GM08714 (cell line): ENCODE results near the gene EFEMP2.
"Not testable (repeated sequence)": the region's sequence is repeated elsewhere in the genome, so short reads cannot be mapped to it uniquely, and the experiment has no call there.

ENCODE experiments used
- H3K4me3 ChIP-seq: fragments of 200-500 bp; sonication (Bioruptor generic); 2 replicates; pipeline ENCODE4 v1.5.1; 2014; ENCODE audit warnings: mild to moderate bottlenecking, low read length, inconsistent platforms
- ZNF274 ChIP-seq: IDR thresholded peaks from 2 replicates; pipeline ENCODE4 v1.6.1; 2012; ENCODE audit warnings: mild to moderate bottlenecking, low read depth, low read length

The EFEMP2 gene

DNA sequence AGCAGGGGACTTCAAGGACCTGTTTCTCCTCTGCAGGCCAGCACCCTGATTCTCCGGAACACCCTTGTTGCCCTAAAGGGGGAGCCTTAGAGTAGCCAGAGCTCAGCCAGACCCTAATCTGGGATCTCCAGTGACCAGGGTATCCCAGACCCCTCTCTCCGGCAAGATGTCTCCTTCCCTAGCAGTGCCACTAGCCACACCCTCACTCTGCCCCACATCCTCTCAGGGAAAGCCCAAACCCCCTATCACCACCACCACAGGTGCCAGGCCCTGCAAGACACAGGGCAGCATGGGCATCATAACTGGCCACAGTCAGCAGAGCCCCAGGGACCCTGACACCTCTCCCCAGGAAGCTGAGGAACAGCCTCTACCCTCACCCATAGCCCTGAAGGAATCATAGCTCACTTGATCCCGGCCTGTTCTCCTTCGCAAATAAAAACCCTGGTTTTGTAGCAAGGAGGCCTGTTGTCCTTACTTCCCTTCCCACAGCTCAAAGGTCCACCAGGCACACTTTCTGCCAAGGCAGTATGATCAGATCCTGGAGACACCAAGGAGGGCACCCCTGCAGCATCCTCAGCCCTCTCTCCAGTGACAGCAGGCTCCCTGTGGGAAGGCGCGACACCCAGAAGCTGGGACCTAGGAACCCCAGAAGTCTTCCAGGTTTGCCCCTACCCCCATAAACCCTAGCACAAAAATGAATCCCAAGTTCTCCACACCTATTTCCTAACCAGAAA lies 19.2 kb downstream of the EFEMP2 start:
- no peak for TF ChIP-seq ZNF274

DNA sequence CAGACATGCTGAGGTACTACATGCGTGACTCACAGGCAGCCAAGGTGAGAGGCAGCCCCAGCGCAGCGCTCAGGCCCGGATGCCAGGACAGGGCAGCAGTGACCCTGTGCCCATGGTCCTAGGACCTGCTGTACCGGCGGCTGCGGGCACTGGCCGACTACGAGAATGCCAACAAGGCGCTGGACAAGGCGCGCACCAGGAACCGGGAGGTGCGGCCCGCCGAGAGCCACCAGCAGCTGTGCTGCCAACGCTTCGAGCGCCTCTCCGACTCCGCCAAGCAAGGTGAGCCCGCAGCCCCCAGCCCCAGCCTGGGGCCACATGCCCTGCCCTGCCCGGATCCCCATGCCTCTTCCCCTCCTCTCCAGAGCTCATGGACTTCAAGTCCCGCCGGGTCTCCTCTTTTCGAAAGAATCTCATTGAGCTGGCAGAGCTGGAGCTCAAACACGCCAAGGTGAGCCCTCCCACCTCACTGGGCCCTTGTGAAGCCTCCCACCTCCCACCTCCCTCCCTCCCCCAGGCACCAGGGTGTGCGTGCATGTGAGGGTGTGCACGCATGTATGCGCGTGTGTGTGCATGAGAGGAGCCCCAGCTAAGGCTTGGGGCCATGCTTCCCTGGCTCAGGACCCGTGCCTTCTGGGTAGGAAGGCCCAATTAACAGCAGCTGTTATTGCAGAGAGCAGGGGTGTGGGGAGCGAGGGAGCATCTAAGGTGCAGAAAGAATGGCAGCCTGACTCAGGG lies 19.9 kb downstream of the EFEMP2 start:
- no peak for TF ChIP-seq ZNF274
- H3K4me3 ChIP-seq, result no peak overlapping the region

More for the DNA sequence above, 19.2 kb downstream of the EFEMP2 start:
- H3K4me3 ChIP-seq, result no peak overlapping the region

DNA sequence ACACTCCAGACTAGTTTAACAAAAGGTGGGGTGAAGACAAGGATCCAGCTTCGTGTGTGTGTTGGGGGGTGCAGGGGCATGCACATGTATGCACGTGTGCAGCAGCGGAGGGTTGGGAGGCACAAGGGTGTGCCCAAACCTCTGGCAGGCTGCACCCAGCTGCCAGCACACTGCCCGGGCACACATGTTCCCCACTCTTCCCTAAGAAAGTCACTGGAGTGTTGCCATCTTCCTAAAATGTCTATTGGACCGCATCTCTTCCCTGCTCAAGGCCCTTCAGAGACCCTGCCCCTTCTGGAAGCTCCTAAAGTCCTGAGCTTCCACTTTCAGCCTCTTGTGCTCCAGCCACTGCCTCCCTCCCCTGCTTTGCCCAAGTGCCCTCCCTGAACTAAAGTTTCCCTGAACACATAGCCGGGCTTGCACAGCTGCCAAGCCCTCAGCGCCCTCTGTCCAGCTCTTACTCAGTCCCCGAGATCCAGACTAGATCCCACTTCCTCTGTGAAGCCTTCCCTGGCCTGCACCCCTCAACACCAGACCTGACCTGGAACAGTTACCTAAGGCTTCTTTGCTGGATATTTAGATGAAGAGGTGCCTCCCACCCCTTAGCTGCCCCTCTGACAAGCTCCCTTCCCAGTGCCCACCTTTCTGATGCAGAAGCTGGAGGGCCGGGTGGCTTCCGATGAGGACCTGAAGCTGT lies 20.6 kb downstream of the EFEMP2 start:
- TF ChIP-seq ZNF274, result no peak
- no peak overlapping the region for H3K4me3 ChIP-seq

DNA sequence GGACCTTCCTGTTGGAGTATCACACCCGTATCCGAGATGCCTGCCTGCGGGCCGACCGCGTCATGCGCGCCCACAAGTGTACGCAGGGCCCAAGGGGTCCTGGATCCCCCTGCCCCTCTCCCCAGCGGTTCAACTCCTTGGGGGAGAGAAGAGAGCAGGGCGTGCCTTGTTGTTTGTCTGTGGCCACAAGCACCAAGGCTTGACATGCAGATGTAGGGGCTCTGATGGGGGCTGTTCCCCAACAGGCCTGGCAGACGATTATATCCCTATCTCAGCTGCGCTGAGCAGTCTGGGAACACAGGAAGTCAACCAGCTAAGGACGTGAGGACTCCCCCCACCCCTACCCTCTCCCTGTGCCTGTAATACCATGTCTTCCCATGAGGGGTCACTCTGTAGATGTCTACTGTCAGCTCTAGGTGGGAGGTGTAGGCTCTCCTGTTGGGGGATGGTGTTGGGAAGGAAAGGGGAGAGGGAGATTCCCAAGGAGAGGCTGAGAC lies 21.5 kb downstream of the EFEMP2 start:
- no peak for TF ChIP-seq ZNF274

DNA sequence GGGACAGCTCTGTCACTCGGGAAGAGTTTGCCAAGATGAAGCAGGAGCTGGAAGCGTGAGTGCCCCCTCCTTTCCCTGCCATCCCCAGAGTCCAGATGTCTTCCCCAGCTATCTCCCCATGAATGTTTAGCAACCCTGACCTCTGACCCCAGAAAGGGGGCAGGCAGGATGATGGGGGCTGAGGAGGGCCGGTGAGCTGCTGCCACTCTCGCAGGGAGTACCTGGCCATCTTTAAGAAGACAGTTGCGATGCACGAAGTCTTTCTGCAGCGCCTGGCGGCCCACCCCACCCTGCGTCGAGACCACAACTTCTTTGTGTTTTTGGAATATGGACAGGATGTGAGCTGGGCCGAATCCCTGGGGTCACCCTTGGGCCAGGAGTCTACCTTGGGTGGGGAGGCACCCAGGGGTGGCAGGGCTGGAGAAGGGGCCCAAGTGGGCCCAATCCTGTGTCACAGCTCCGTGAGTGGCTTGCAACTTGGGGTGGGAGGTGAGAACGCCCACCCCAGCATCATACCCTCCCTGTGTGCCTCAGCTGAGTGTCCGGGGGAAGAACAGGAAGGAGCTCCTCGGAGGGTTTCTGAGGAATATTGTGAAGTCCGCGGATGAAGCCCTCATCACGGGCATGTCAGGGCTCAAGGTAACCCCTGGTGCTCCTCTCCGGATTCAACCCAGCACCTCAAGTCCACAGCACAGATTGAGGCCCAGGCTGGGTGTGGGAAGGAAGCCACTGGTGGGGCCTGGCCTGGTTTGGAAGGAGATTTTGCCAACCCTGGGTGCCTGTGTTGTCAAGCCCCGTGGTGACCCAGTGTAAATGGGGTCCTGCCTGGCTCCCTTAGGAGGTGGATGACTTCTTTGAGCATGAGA lies 22.1 kb downstream of the EFEMP2 start:
- TF ChIP-seq ZNF274, result no peak

More for the DNA sequence above, 21.5 kb downstream of the EFEMP2 start:
- H3K4me3 ChIP-seq, result no peak overlapping the region

DNA sequence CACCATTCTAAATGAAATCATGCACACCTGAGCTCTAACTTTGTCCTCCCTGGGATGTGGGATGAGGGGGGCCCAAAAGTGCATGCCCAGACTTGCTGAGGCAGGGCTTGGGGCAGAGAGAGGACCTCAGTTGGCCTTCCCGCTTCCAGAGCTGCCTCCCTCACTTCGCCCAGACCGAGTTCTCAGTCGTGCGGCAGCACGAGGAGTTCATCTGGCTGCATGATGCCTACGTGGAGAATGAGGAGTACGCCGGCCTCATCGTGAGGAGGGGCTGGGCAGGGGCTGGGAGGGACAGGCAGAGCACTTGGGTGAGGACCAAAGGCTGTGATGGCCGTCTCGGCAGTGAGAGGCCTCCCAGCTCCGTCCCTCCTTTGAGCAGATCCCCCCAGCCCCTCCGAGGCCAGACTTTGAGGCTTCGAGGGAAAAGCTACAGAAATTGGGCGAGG lies 22.8 kb downstream of the EFEMP2 start:
- H3K4me3 ChIP-seq, result no peak overlapping the region
- TF ChIP-seq ZNF274, result no peak

More for the DNA sequence above, 22.1 kb downstream of the EFEMP2 start:
- no peak overlapping the region for H3K4me3 ChIP-seq

DNA sequence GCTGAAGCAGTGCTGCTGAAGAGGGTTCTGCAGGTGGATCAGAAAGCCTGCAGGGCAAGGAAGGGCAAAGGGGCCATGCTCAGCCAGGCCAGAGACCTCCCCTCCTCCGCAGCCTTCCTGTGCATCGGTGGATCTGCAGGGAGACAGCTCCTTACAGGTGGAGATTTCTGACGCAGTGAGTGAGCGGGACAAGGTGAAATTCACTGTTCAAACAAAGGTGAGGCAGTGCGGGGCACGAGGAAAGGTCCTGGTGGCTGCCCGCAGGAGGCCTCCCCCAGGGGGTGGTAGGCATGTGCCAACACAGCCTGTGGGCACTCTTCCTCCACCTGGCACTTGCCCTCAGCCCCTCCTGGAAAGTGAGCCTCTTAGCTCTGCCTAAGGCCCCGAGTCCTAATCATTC lies 23.2 kb downstream of the EFEMP2 start:
- no peak for TF ChIP-seq ZNF274
- H3K4me3 ChIP-seq, result no peak overlapping the region

DNA sequence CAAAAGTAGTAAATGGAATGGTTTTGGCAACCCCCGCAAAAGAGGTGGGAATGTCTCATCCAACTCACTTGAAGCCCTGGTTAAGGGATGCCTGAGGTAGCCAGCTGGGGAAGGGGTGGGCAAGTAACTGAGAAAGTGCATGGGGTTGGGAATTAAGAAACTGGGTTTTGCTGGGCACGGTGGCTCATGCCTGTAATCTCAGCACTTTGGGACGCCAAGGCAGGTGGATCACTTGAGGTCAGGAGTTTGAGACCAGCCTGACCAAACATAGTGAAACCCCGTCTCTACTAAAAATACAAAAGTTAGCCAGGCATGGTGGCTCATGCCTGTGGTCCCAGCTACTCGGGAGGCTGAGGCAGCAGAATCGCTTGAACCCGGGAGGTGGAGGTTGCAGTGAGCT lies 23.9 kb downstream of the EFEMP2 start:
- H3K4me3 ChIP-seq, result not testable (repeated sequence)

DNA sequence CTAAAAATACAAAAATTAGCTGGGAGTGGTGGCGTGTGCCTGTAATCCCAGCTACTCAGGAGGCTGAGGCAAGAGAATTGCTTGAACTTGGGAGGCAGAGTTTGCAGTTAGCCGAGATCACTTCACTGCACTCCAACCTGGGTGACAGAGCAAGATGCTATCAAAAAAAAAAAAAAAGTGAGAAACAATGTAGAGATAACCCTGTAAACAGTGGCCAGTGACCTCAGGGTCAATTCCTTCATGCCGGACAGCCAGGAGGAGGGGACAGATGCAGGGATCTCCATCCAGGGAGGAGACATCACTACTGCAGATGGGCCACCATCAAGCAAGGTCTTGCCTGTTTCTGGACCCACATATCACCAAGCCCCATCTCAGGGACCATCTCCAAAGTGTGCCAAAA lies 24.9 kb downstream of the EFEMP2 start:
- no peak overlapping the region for H3K4me3 ChIP-seq
- no peak for TF ChIP-seq ZNF274

DNA sequence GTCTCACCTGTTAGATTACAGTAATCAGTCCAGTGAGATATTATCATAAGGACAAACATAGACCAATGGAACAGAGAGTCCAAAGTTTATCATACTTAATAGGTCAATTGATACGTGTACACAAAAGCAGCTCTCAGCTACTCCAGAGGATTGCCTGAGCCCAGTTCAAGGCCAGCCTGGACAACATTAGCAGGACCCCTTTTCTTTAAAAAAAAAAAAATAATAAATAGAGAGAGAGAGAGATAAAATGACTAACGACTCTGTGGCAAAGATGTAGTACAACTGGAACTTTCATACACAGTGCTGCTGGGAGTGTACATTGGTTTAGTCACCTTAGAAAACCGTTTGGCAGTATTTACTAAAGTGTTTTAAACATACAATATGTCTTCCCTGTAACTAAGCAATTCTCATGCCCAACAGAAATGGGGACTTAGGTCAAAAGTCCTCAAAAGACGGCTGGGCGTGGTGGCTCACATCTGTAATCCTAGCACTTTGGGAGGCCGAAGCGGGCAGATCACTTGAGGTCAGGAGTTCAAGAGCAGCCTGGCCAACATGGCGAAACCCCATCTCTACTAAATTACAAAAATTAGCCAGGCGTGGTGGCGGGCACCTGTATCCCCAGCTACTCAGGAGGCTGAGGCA lies 28.2 kb downstream of the EFEMP2 start:
- H3K4me3 ChIP-seq, result no peak overlapping the region
- TF ChIP-seq ZNF274, result no peak

DNA sequence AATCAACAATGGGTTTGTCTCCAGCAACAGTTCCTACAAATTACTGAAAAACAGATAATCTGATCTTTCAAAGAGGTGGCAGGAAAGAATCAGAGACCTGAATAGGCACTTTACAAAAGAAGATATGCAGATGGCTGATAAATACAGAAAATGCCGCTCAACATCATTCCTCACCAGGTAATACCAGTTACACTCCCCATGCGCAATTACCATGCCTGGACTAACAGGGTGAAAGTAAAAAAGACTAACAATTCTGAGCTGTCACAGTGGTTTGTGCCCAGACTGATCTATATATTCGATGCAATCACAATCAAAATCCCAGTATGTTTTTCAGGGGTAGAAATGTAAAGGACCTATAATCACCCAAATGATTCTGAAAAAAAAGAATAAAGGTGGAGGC lies 28.8 kb downstream of the EFEMP2 start:
- TF ChIP-seq ZNF274, result no peak
- H3K4me3 ChIP-seq, result no peak overlapping the region

DNA sequence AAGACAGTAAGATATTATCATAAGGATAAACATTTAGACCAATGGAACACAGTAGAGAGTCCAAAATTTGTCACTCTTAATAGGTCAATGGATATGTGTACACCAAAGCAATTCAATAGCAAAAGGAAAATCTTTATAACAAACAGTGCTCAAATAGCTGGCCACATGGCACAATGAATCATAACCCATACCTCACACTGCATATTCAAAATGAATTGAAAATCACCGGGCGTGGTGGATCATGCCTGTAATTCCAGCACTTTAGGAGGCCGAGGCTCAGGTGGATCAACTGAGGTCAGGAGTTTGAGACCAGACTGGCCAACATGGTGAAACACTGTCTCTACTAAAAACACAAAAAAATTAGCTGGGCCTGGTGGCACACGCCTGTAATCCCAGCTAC lies 30.5 kb downstream of the EFEMP2 start:
- no peak for TF ChIP-seq ZNF274
- H3K4me3 ChIP-seq, result no peak overlapping the region

DNA sequence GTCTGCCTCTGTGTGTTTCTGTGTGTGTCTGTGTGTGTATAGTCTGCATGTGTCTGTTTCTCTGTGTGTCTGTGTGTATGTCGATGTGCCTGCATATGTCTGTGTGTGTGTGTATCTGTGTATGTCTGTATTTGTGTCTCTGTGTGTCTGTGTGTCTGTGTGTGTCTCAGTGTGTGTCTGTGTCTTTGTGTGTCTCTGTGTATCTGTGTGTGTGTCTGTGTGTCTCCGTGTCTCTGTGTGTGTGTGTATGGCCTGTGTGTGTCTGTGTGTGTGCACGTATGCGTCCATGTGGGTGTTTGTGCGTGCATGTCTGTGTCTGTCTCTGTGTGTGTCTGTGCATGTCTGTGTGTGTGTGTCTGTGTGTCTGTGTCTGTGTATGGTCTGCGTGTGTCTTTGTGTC lies 38.4 kb downstream of the EFEMP2 start:
- H3K4me3 ChIP-seq, result peak overlapping the region; percentile 63; the same call in 1 of the 2 replicates
- TF ChIP-seq ZNF274, result no peak
